Measurements from ENCODE around the gene ARPIN. TPM values are rescaled to one million over a fixed set of nuclear protein-coding genes. Genes with fewer than 3 reads are reported as not detected.

Gene ARPIN
- total RNA-seq, 6 experiments from 2014 or later: 4.9 to 8.1 (median 6.9) TPM

DNA sequence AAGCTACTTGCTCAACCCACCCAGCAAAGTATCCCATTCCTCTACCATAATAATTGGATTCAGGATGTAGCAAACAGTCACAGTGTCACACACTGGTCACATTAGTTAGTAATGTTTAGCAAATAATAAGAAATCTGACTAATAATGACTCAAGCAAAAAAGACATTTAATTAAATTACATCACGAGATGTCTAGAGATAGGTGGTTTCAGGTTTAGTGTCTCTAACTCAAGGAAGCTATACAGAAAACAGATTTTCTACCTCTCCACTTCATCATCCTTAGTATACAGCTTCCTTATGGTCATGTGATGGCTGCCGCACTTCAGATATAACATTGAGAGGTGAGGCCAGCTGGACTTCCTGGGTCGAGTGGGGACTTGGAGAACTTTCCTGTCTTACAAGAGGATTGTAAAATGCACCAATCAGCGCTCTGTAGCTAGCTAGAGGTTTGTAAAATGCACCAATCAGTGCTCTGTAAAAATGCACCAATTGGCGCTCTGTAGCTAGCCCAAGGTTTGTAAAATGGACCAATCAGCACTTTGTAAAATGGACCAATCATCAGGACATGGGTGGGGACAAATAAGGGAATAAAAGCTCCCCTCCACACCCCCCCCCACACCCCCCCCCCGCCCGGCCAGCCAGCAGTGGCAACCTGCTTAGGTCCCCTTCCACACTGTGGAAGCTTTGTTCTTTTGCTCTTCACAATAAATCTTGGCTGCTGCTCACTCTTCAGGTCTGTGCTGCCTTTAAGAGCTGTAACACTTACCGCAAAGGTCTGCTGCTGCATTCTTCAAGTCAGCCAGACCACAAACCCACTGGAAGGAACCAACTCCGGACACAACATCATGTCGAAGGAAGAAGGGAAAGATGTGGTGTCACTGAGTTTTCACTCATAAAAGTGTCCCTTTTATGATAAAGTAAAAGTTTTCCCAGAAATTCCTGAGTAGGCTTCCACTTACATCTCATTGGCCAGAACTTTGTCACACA is 24.9 kb upstream of the ARPIN start:
- DNase-seq (no peak), ATAC-seq (no peak)
- H3K4me1 ChIP-seq: no peaks in the 10 kb centered on the region
- H3K27me3 ChIP-seq: no peaks in the 10 kb centered on the region
- 64% methylated on average over 6 of the region's 10 CpGs for WGBS (ENCODE audit: insufficient coverage, low coverage, low lambda C conversion rate, missing lambda C conversion rate)
- no peaks in the 10 kb centered on the region for H3K36me3 ChIP-seq
- TF ChIP-seq, protein P1, sequence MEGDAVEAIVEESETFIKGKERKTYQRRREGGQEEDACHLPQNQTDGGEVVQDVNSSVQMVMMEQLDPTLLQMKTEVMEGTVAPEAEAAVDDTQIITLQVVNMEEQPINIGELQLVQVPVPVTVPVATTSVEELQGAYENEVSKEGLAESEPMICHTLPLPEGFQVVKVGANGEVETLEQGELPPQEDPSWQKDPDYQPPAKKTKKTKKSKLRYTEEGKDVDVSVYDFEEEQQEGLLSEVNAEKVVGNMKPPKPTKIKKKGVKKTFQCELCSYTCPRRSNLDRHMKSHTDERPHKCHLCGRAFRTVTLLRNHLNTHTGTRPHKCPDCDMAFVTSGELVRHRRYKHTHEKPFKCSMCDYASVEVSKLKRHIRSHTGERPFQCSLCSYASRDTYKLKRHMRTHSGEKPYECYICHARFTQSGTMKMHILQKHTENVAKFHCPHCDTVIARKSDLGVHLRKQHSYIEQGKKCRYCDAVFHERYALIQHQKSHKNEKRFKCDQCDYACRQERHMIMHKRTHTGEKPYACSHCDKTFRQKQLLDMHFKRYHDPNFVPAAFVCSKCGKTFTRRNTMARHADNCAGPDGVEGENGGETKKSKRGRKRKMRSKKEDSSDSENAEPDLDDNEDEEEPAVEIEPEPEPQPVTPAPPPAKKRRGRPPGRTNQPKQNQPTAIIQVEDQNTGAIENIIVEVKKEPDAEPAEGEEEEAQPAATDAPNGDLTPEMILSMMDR (IDR thresholded peaks at IDR 0.05): no peak
- TF ChIP-seq POLR2A (IDR thresholded peaks at IDR 0.05): no peak
- intact Hi-C loops (cut with DNase I): no loop called here
- no peak overlapping the region for H3K4me3 ChIP-seq
- no peak overlapping the region for H3K27ac ChIP-seq
- no peaks in the 10 kb centered on the region for H3K9me3 ChIP-seq

DNA sequence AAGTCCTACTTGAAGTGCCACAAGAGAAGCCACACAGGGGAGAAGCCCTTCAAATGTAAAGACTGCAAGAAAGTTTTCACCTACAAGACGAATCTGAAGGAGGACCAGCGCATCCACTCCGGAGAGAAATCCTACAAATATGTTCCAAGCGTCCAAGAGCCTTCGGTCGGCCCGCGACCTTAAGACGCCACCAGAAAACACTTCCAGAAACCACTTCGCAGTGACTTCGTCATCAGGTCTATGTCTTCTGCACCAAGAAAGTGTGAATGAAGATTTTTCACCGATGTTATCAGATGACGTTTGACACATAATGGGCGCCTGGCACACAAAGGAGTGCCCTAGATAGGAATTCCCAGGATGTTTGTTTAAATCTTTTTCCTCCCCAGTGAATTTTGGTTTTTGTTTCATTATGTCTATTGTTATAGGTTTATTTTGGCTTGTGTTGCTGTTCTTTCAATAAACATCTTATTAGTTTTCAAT is 24.1 kb upstream of the ARPIN start:
- H3K9me3 ChIP-seq: no peaks in the 10 kb centered on the region
- no peak for ATAC-seq
- H3K36me3 ChIP-seq: no peaks in the 10 kb centered on the region
- H3K4me3 ChIP-seq: no peak overlapping the region
- WGBS (ENCODE audit: insufficient coverage, low coverage, low lambda C conversion rate, missing lambda C conversion rate): 90% methylated on average over 11 of the region's 14 CpGs
- DNase-seq: no peak
- no peak overlapping the region for H3K27ac ChIP-seq
- no peaks in the 10 kb centered on the region for H3K4me1 ChIP-seq
- H3K27me3 ChIP-seq: no peaks in the 10 kb centered on the region
- TF ChIP-seq, protein P1 (IDR thresholded peaks at IDR 0.05): no peak
- no peak for TF ChIP-seq POLR2A (IDR thresholded peaks at IDR 0.05)
- intact Hi-C loops (cut with DNase I): no loop called here

DNA sequence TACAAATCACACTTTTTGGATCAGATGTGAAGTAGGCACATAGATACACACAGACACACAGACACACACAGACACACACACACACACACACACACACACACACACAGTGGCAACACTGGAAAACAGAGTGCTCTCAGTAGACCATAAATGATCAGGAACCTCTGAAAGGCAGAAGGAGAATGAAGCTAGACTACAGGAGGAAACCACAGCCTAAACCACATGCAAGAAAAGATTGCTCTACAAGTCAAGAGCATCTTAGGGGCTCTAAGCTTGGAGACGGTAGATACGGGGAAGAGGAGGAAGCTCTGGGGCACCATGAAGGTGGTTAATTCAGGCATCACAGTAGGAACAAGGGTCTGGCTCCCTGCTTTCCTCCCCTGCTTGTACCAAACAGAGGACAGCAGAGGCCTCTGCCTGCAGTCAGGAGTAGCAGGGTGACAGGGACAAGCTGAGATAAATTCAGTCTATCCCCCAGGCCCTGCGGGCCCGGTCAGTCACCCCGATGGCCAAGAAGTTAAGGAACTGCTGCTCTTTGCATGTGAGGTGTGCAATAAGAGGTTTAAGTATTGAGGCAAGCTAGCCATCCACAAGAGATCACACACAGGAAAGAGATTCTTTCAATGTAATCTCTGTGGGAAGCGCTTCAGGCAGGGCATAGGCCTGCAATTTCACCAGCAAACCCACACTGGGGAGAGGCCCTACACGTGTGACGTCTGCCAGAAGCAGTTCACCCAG is 23.5 kb upstream of the ARPIN start:
- TF ChIP-seq POLR2A (IDR thresholded peaks at IDR 0.05): no peak
- TF ChIP-seq, protein P1 (IDR thresholded peaks at IDR 0.05): no peak
- Histone ChIP-seq H3K4me1 (no peaks in the 10 kb centered on the region), H3K27me3 (no peaks in the 10 kb centered on the region), H3K4me3 (no peak overlapping the region), H3K9me3 (no peaks in the 10 kb centered on the region), H3K36me3 (no peaks in the 10 kb centered on the region), H3K27ac (no peak overlapping the region)
- DNase-seq (no peak), ATAC-seq (no peak)
- WGBS (ENCODE audit: insufficient coverage, low coverage, low lambda C conversion rate, missing lambda C conversion rate): 67% methylated on average over 2 of the region's 8 CpGs
- intact Hi-C loops (cut with DNase I): no loop called here

DNA sequence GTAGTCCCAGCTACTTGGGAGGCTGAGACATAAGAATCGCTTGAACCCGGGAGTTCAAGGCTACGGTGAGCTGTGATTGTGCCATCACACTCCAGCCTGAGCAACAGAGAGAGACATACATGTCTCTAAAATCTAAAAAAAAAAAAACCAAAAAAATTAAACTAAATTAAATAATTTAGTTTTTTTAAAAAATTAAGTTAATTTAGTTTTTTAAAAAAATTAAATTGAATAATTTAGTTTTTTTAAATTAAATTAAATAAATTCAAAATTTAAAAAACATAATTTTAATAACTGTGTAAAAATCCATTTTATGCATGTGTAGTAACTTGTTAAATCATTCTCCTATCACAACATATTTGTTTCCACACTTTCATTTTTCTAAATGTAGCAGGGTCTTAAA is 20.1 kb upstream of the ARPIN start:
- DNase-seq (no peak), ATAC-seq (no peak)
- Histone ChIP-seq H3K4me1 (peaks cover 0 to 6% (median 0%) of the 10 kb centered on the region in 4 donors), H3K9me3 (no peaks in the 10 kb centered on the region), H3K36me3 (no peaks in the 10 kb centered on the region), H3K27ac (no peak overlapping the region), H3K4me3 (no peak overlapping the region), H3K27me3 (no peaks in the 10 kb centered on the region)
- no peak for TF ChIP-seq POLR2A (IDR thresholded peaks at IDR 0.05)
- TF ChIP-seq, protein P1 (IDR thresholded peaks at IDR 0.05): no peak
- 96% methylated on average over 3 of the region's 3 CpGs for WGBS (ENCODE audit: insufficient coverage, low coverage, low lambda C conversion rate, missing lambda C conversion rate)
- intact Hi-C loops (cut with DNase I): no loop called here

Data from right lobe of liver (tissue), 6 donors.